NCI-H2171 treated with DMSO at 0.1 percent for 48 hours (cell line): ENCODE results near the gene CAPSL.
"Not testable (repeated sequence)": the region's sequence is repeated elsewhere in the genome, so short reads cannot be mapped to it uniquely, and the experiment has no call there.

ENCODE experiments used
- DNase-seq: peaks from one replicate; lab custom pipeline; 2025; lab: John Stamatoyannopoulos, UW

CAPSL gene

GRCh38 chr5:35904443-35905132, 33.8 kb downstream of the CAPSL start:
- DNase-seq: no peak

- DNase-seq: no peak
These were observed 34.7 kb downstream of the CAPSL start for GRCh38 chr5:35903631-35904203.

GRCh38 chr5:35902046-35902672, 36.3 kb downstream of the CAPSL start:
- peak; percentile 73 for DNase-seq

- peak; percentile 99 for DNase-seq
These were observed 37.3 kb downstream of the CAPSL start for GRCh38 chr5:35900972-35901695.

GRCh38 chr5:35899800-35900199, 38.6 kb downstream of the CAPSL start:
- DNase-seq: peak; percentile 89

- DNase-seq: peak; percentile 52
These were observed 39.3 kb downstream of the CAPSL start for GRCh38 chr5:35898952-35899660.

- DNase-seq: no peak
These were observed 44.3 kb downstream of the CAPSL start for GRCh38 chr5:35894131-35894530.

- DNase-seq: not testable (repeated sequence)
These were observed 45.6 kb downstream of the CAPSL start for GRCh38 chr5:35892799-35893198.

GRCh38 chr5:35890021-35891020, 48.1 kb downstream of the CAPSL start:
- peak; percentile 39 for DNase-seq

- no peak for DNase-seq
These were observed 50.9 kb downstream of the CAPSL start for GRCh38 chr5:35887321-35888100.

GRCh38 chr5:35886381-35886780, 52.0 kb downstream of the CAPSL start:
- DNase-seq: no peak

GRCh38 chr5:35884773-35885172, 53.6 kb downstream of the CAPSL start:
- no peak for DNase-seq

GRCh38 chr5:35884191-35884769, 54.1 kb downstream of the CAPSL start:
- DNase-seq: no peak

- DNase-seq: no peak
These were observed 56.7 kb downstream of the CAPSL start for GRCh38 chr5:35881758-35882157.

- DNase-seq: no peak
These were observed 58.3 kb downstream of the CAPSL start for GRCh38 chr5:35880156-35880555.

- no peak for DNase-seq
These were observed 58.8 kb downstream of the CAPSL start for GRCh38 chr5:35879649-35880048.

GRCh38 chr5:35879096-35879495, 59.3 kb downstream of the CAPSL start:
- DNase-seq: no peak

GRCh38 chr5:35878079-35878478, 60.3 kb downstream of the CAPSL start:
- DNase-seq: no peak

GRCh38 chr5:35877655-35878054, 60.8 kb downstream of the CAPSL start:
- no peak for DNase-seq

GRCh38 chr5:35876922-35877321, 61.5 kb downstream of the CAPSL start:
- no peak for DNase-seq
